Neural progenitor cell (in vitro differentiated cells): Measurements from ENCODE around the gene RHBDL2.

Experiments
- CTCF ChIP-seq: fragments of 200-600 bp; sonication (generic); IDR thresholded peaks from 2 replicates; pipeline ENCODE4 v1.5.1; 2017; ENCODE audit warnings: antibody characterized with exemption, mild to moderate bottlenecking
- EZH2phosphoT487 ChIP-seq: fragments of 200-600 bp; sonication (generic); IDR thresholded peaks from 2 replicates; pipeline ENCODE4 v1.6.1; 2017; ENCODE audit warnings: antibody characterized with exemption

GRCh38 chr1:38852780-38853179 is 88.8 kb downstream of the RHBDL2 start:
- TF ChIP-seq CTCF (no peak), EZH2phosphoT487 (no peak)
